H9 (cell line): ENCODE results near the gene CCDC88A. TPM values are rescaled to one million over a fixed set of nuclear protein-coding genes. Genes with fewer than 3 reads are reported as not detected.

Experiments used
- DNase-seq: peaks from one replicate; pipeline ENCODE4 v3.0.0-alpha.2; 2017
- H2AFZ ChIP-seq: one replicate; pipeline ENCODE4 v1.6.1; 2013; ENCODE audit warnings: mild to moderate bottlenecking, low read length, control low read depth, moderate library complexity
- H2AK5ac ChIP-seq: 2 replicates; pipeline ENCODE4 v1.6.1; 2013; ENCODE audit warnings: low read length, control low read depth, mixed read lengths; ENCODE audit not compliant: insufficient read length
- H2BK120ac ChIP-seq: one replicate; pipeline ENCODE4 v1.6.1; 2013; ENCODE audit warnings: low read depth, mild to moderate bottlenecking, low read length, control low read depth, inconsistent platforms; ENCODE audit not compliant: poor library complexity, severe bottlenecking
- H2BK12ac ChIP-seq: 2 replicates; pipeline ENCODE4 v1.6.1; 2013; ENCODE audit warnings: low read length, control low read depth, mixed read lengths, low read depth; ENCODE audit not compliant: insufficient read length
- H2BK15ac ChIP-seq: 2 replicates; pipeline ENCODE4 v1.6.1; 2013; ENCODE audit warnings: low read depth, low read length, control low read depth
- H2BK20ac ChIP-seq: one replicate; pipeline ENCODE4 v1.6.1; 2013; ENCODE audit warnings: low read depth, mild to moderate bottlenecking, low read length, control low read depth, inconsistent platforms; ENCODE audit not compliant: poor library complexity, severe bottlenecking
- H2BK5ac ChIP-seq: 2 replicates; pipeline ENCODE4 v1.6.1; 2013; ENCODE audit warnings: low read length, control low read depth, mixed read lengths; ENCODE audit not compliant: insufficient read length
- H3K14ac ChIP-seq: 2 replicates; pipeline ENCODE4 v1.6.1; 2013; ENCODE audit warnings: low read length, control low read depth; ENCODE audit not compliant: insufficient read depth
- H3K18ac ChIP-seq: 2 replicates; pipeline ENCODE4 v1.6.1; 2013; ENCODE audit warnings: low read depth, mild to moderate bottlenecking, mixed read lengths, low read length, control low read depth; ENCODE audit not compliant: insufficient read length
- H3K23ac ChIP-seq: 2 replicates; pipeline ENCODE4 v1.6.1; 2013; ENCODE audit warnings: low read length, control low read depth, mixed read lengths, low read depth; ENCODE audit not compliant: insufficient read length
- H3K23me2 ChIP-seq: 2 replicates; pipeline ENCODE4 v1.6.1; 2013; ENCODE audit warnings: low read depth, mild to moderate bottlenecking, mixed read lengths, low read length, control low read depth; ENCODE audit not compliant: insufficient read length, poor library complexity, severe bottlenecking
- H3K27ac ChIP-seq: 2 replicates; pipeline ENCODE4 v1.5.1; 2013; ENCODE audit warnings: low read length, control low read depth, mixed read lengths, low read depth; ENCODE audit not compliant: insufficient read length
- H3K27me3 ChIP-seq: 2 replicates; pipeline ENCODE4 v1.6.1; 2013; ENCODE audit warnings: low read length, control low read depth, inconsistent platforms; ENCODE audit not compliant: insufficient read depth
- H3K4ac ChIP-seq: 2 replicates; pipeline ENCODE4 v1.6.1; 2013; ENCODE audit warnings: low read depth, mild to moderate bottlenecking, control low read depth, inconsistent platforms, low read length, moderate library complexity
- H3K4me1 ChIP-seq: 2 replicates; pipeline ENCODE4 v1.6.1; 2013; ENCODE audit warnings: low read length, control low read depth, inconsistent platforms; ENCODE audit not compliant: insufficient read depth
- H3K4me2 ChIP-seq: 2 replicates; pipeline ENCODE4 v1.6.1; 2013; ENCODE audit warnings: low read length, control low read depth, mixed read lengths; ENCODE audit not compliant: insufficient read length, insufficient read depth
- H3K56ac ChIP-seq: 2 replicates; pipeline ENCODE4 v1.6.1; 2013; ENCODE audit warnings: low read depth, mild to moderate bottlenecking, mixed read lengths, low read length, control low read depth; ENCODE audit not compliant: insufficient read length
- H3K79me1 ChIP-seq: 2 replicates; pipeline ENCODE4 v1.6.1; 2013; ENCODE audit warnings: low read depth, mild to moderate bottlenecking, moderate library complexity, low read length, control low read depth, inconsistent platforms; ENCODE audit not compliant: insufficient read depth, poor library complexity, severe bottlenecking
- H3K79me2 ChIP-seq: 2 replicates; pipeline ENCODE4 v1.6.1; 2013; ENCODE audit warnings: low read length, control low read depth, inconsistent platforms; ENCODE audit not compliant: insufficient read depth
- H3K9ac ChIP-seq: 2 replicates; pipeline ENCODE4 v1.6.1; 2013; ENCODE audit warnings: low read length, control low read depth, mixed read lengths; ENCODE audit not compliant: insufficient read length; ENCODE audit errors: extremely low read depth
- H3K9me3 ChIP-seq: one replicate; pipeline ENCODE4 v1.6.1; 2013; ENCODE audit warnings: low read depth, low read length, inconsistent platforms; ENCODE audit not compliant: control insufficient read depth
- H3T11ph ChIP-seq: one replicate; pipeline ENCODE4 v1.6.1; 2013; ENCODE audit warnings: mild to moderate bottlenecking, low read length, control low read depth, inconsistent platforms
- H4K20me1 ChIP-seq: one replicate; pipeline ENCODE4 v1.6.1; 2013; ENCODE audit not compliant: control insufficient read depth, insufficient read length, insufficient read depth
- H4K5ac ChIP-seq: 2 replicates; pipeline ENCODE4 v1.6.1; 2013; ENCODE audit warnings: low read depth, mild to moderate bottlenecking, mixed read lengths, low read length, control low read depth; ENCODE audit not compliant: insufficient read length
- H4K8ac ChIP-seq: replicated peaks from 2 replicates; pipeline ENCODE4 v1.6.1; 2013; ENCODE audit warnings: low read length, control low read depth, mixed read lengths, low read depth; ENCODE audit not compliant: insufficient read length
- H4K91ac ChIP-seq: 2 replicates; pipeline ENCODE4 v1.6.1; 2013; ENCODE audit warnings: low read depth, mild to moderate bottlenecking, moderate library complexity, mixed read lengths, low read length, control low read depth; ENCODE audit not compliant: insufficient read length
- H3K27ac Mint-ChIP-seq, 3 experiments: 2 replicates in 2 of 3; 3 replicates in 1 of 3; pipeline ENCODE4 v1.8.0; 2020 to 2021; ENCODE audit warnings: mixed read lengths in 3 of 3, mild to moderate bottlenecking in 1 of 3, moderate library complexity in 1 of 3
- H3K27me3 Mint-ChIP-seq: 2 replicates; pipeline ENCODE4 v1.8.0; 2021; ENCODE audit warnings: low read depth, mild to moderate bottlenecking, moderate library complexity, mixed read lengths
- H3K36me3 Mint-ChIP-seq, 3 experiments: 2 replicates in 2 of 3; 3 replicates in 1 of 3; pipeline ENCODE4 v1.8.0; 2020 to 2021; ENCODE audit warnings: low read depth in 3 of 3, mixed read lengths in 3 of 3; ENCODE audit not compliant: insufficient read depth in 1 of 3
- H3K4me1 Mint-ChIP-seq, 2 experiments: 2 replicates each; pipeline ENCODE4 v1.8.0; 2020; ENCODE audit warnings: mixed read lengths in 2 of 2
- H3K4me3 Mint-ChIP-seq, 2 experiments: 2 replicates in 1 of 2; 3 replicates in 1 of 2; pipeline ENCODE4 v1.8.0; 2020 to 2021; ENCODE audit warnings: mild to moderate bottlenecking in 2 of 2, mixed read lengths in 2 of 2, moderate library complexity in 1 of 2
- H3K9me3 Mint-ChIP-seq, 2 experiments: 2 replicates in 1 of 2; 3 replicates in 1 of 2; pipeline ENCODE4 v1.8.0; 2020; ENCODE audit warnings: mild to moderate bottlenecking in 2 of 2, mixed read lengths in 2 of 2, moderate library complexity in 1 of 2
- WGBS: extraction: QIAGEN DNeasy Blood & Tissue Kit; methylation state at CpG from one replicate; pipeline ENCODE4 v1.1.7; 2013; ENCODE audit warnings: missing lambda C conversion rate, low lambda C conversion rate, mixed read lengths; ENCODE audit not compliant: insufficient read length; ENCODE audit errors: extremely low coverage; 5-methylcytosine and 5-hydroxymethylcytosine counted together
- total RNA-seq: library from RNA; stranded (reverse); gene quantifications from 2 replicates; pipeline ENCODE4 v1.2.1, GENCODE V29; 2021
- TF ChIP-seq, protein P1 (sequence below): fragments of 200-600 bp; sonication (generic); conservative IDR thresholded peaks from 3 replicates; pipeline ENCODE4 v1.8.0; 2021; ENCODE audit warnings: antibody characterized with exemption, mild to moderate bottlenecking

Gene CCDC88A
- total RNA-seq, 1 experiment from 2014 or later = 91.8 TPM

DNA sequence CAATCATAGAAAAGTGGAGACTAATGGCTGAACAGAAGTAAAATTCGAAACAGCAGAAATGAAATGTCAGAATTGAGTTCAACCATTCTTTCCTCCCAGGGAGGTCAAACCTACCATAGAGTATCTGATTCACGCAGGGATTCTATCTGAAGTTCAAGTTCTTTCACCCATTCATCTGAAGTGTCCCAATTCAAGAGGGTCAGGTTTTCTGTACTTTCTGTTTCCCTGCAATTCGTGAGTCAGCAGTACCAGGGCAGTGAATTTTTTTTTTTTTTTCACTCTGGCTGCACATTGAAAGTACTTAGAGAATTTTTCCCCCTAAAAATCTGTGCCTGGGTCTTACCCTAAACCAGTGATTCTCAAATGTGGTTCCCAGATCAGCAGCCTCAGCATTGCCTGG is 40.9 kb upstream of the CCDC88A start:
- Mint-ChIP-seq H3K27me3 (peaks cover 7% of the 10 kb centered on the region), H3K4me3 (no peak overlapping the region), H3K27ac (no peak overlapping the region), H3K36me3 (peaks cover 0 to 8% (median 8%) of the 10 kb centered on the region in 3 experiments; a peak in 5 of 7 replicates), H3K4me1 (no peaks in the 10 kb centered on the region), H3K9me3 (peaks cover 17 to 20% of the 10 kb centered on the region in 2 experiments)
- H4K8ac ChIP-seq = no peak overlapping the region
- DNase-seq = no peak
- no peak overlapping the region for H4K91ac ChIP-seq
- H3K27me3 ChIP-seq = no peaks in the 10 kb centered on the region
- no peaks in the 10 kb centered on the region for H3K4me1 ChIP-seq
- H3K79me1 ChIP-seq = no peaks in the 10 kb centered on the region
- no peak overlapping the region for H2BK20ac ChIP-seq
- H3K4me2 ChIP-seq = no peak overlapping the region
- no peak overlapping the region for H3K14ac ChIP-seq
- no peak overlapping the region for H2AK5ac ChIP-seq
- H3K9me3 ChIP-seq = no peaks in the 10 kb centered on the region
- TF ChIP-seq, protein P1, sequence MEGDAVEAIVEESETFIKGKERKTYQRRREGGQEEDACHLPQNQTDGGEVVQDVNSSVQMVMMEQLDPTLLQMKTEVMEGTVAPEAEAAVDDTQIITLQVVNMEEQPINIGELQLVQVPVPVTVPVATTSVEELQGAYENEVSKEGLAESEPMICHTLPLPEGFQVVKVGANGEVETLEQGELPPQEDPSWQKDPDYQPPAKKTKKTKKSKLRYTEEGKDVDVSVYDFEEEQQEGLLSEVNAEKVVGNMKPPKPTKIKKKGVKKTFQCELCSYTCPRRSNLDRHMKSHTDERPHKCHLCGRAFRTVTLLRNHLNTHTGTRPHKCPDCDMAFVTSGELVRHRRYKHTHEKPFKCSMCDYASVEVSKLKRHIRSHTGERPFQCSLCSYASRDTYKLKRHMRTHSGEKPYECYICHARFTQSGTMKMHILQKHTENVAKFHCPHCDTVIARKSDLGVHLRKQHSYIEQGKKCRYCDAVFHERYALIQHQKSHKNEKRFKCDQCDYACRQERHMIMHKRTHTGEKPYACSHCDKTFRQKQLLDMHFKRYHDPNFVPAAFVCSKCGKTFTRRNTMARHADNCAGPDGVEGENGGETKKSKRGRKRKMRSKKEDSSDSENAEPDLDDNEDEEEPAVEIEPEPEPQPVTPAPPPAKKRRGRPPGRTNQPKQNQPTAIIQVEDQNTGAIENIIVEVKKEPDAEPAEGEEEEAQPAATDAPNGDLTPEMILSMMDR = no peak
- no peak overlapping the region for H3K23ac ChIP-seq
- no peak overlapping the region for H3T11ph ChIP-seq
- H3K4ac ChIP-seq = no peak overlapping the region
- no CpG with 5 or more reads among the region's 3 CpGs for WGBS
- no peak overlapping the region for H2BK12ac ChIP-seq
- H2BK120ac ChIP-seq = no peak overlapping the region
- H4K20me1 ChIP-seq = no peaks in the 10 kb centered on the region
- no peak overlapping the region for H4K5ac ChIP-seq
- H3K18ac ChIP-seq = no peak overlapping the region
- H3K23me2 ChIP-seq = no peaks in the 10 kb centered on the region
- no peak overlapping the region for H2BK5ac ChIP-seq
- no peak overlapping the region for H2AFZ ChIP-seq
- H3K27ac ChIP-seq = no peak overlapping the region
- H2BK15ac ChIP-seq = no peak overlapping the region
- H3K9ac ChIP-seq = no peak overlapping the region
- no peaks in the 10 kb centered on the region for H3K79me2 ChIP-seq
- no peak overlapping the region for H3K56ac ChIP-seq
